Liver (tissue), 9 donors: ENCODE measurements around the gene SIRPD. TPM values are rescaled to one million over a fixed set of nuclear protein-coding genes. Genes with fewer than 3 reads are reported as not detected.

Experiments
- DNase-seq: peaks from one replicate; pipeline ENCODE4 v3.0.0-alpha.2; 2017; ENCODE audit warnings: low spot score
- H3K27ac ChIP-seq, 2 donors: one replicate each; pipeline ENCODE4 v1.7.0; 2013; ENCODE audit warnings: inconsistent platforms in 2 of 2, low read length in 2 of 2, control low read depth in 1 of 2, low read depth in 1 of 2, mild to moderate bottlenecking in 1 of 2
- H3K27me3 ChIP-seq, 4 donors: one replicate each; pipeline versions ENCODE4 v1.6.1 to v1.7.0; 2013; ENCODE audit warnings: low read length in 3 of 4, inconsistent platforms in 1 of 4, mild to moderate bottlenecking in 1 of 4, moderate library complexity in 1 of 4; ENCODE audit not compliant: control insufficient read depth in 4 of 4, insufficient read depth in 4 of 4
- H3K36me3 ChIP-seq, 4 donors: one replicate each; pipeline versions ENCODE4 v1.6.1 to v1.7.0; 2013; ENCODE audit warnings: low read length in 3 of 4, mild to moderate bottlenecking in 3 of 4, low read depth in 1 of 4, moderate library complexity in 1 of 4; ENCODE audit not compliant: control insufficient read depth in 4 of 4, insufficient read depth in 3 of 4
- H3K4me1 ChIP-seq, 4 donors: one replicate each; pipeline versions ENCODE4 v1.6.1 to v1.7.0; 2013; ENCODE audit warnings: low read length in 3 of 4, mild to moderate bottlenecking in 3 of 4, moderate library complexity in 1 of 4; ENCODE audit not compliant: control insufficient read depth in 4 of 4, insufficient read depth in 4 of 4
- H3K4me3 ChIP-seq, 3 donors: one replicate each; pipeline versions ENCODE4 v1.6.1 to v1.7.0; 2013; ENCODE audit warnings: low read length in 3 of 3, control low read depth in 1 of 3, low read depth in 1 of 3, mild to moderate bottlenecking in 1 of 3
- H3K9ac ChIP-seq, 2 donors: one replicate each; pipeline ENCODE4 v1.7.0; 2013; ENCODE audit warnings: low read length in 2 of 2, mild to moderate bottlenecking in 2 of 2, moderate library complexity in 2 of 2, control low read depth in 1 of 2, low read depth in 1 of 2
- H3K9me3 ChIP-seq, 4 donors: one replicate each; pipeline versions ENCODE4 v1.6.1 to v1.7.0; 2013; ENCODE audit warnings: low read length in 3 of 4; ENCODE audit not compliant: control insufficient read depth in 4 of 4
- EGR1 ChIP-seq, 2 donors: IDR thresholded peaks; 2 replicates each; pipeline ENCODE4 v1.6.1; 2016 to 2018; ENCODE audit warnings: antibody characterized with exemption in 2 of 2, low read depth in 2 of 2
- FOXA1 ChIP-seq: IDR thresholded peaks from 2 replicates; pipeline ENCODE4 v1.6.1; 2016; ENCODE audit warnings: antibody characterized with exemption
- FOXA2 ChIP-seq: IDR thresholded peaks from 2 replicates; pipeline ENCODE4 v1.6.1; 2016; ENCODE audit warnings: antibody characterized with exemption
- GABPA ChIP-seq, 2 donors: IDR thresholded peaks in 1 of 2; conservative IDR thresholded peaks in 1 of 2; 2 replicates each; pipeline ENCODE4 v1.6.1; 2016; ENCODE audit warnings: antibody characterized with exemption in 2 of 2, mild to moderate bottlenecking in 1 of 2, moderate library complexity in 1 of 2
- JUND ChIP-seq, 2 donors: IDR thresholded peaks; 2 replicates each; pipeline ENCODE4 v1.6.1; 2016; ENCODE audit warnings: antibody characterized with exemption in 2 of 2
- NR2F2 ChIP-seq: IDR thresholded peaks from 2 replicates; pipeline ENCODE4 v1.6.1; 2016; ENCODE audit warnings: antibody characterized with exemption
- RAD21 ChIP-seq, 2 donors: IDR thresholded peaks; 2 replicates each; pipeline ENCODE4 v1.6.1; 2016; ENCODE audit warnings: antibody characterized with exemption in 2 of 2, mild to moderate bottlenecking in 2 of 2
- RXRA ChIP-seq, 2 donors: IDR thresholded peaks; 2 replicates each; pipeline ENCODE4 v1.6.1; 2017 to 2018; ENCODE audit warnings: antibody characterized with exemption in 2 of 2, mild to moderate bottlenecking in 1 of 2
- SP1 ChIP-seq: IDR thresholded peaks from 2 replicates; pipeline ENCODE4 v1.6.1; 2018; ENCODE audit warnings: antibody characterized with exemption, mild to moderate bottlenecking
- TAF1 ChIP-seq: conservative IDR thresholded peaks from 2 replicates; pipeline ENCODE4 v1.6.1; 2016; ENCODE audit warnings: antibody characterized with exemption, mild to moderate bottlenecking
- YY1 ChIP-seq: IDR thresholded peaks from 2 replicates; pipeline ENCODE4 v1.6.1; 2016; ENCODE audit warnings: antibody characterized with exemption, mild to moderate bottlenecking
- whole genome bisulfite sequencing: extraction: QIAGEN DNeasy Blood & Tissue Kit; methylation state at CpG from one replicate; pipeline ENCODE4 v1.1.7; 2013; 5-methylcytosine and 5-hydroxymethylcytosine counted together
- polyA plus RNA-seq, 2 donors: library from polyadenylated mRNA; stranded (reverse) in 1 of 2; unstranded in 1 of 2; fragments of 200-250 nt in 1 of 2; fragments of >200 nt in 1 of 2; fragmentation: Nextera tagmentation in 1 of 2; extraction: Ambion mirVana in 1 of 2; gene quantifications; one replicate each; pipeline versions ENCODE4 v1.2.1 to v1.2.3, GENCODE V29; 2013 to 2015
- total RNA-seq, 2 donors: library from RNA; depleted of rRNA; stranded (reverse); fragments of >200 nt; gene quantifications; one replicate each; pipeline ENCODE4 v1.2.3, GENCODE V29; 2014
- TF ChIP-seq, protein P1 (sequence below): IDR thresholded peaks from 2 replicates; pipeline ENCODE4 v1.6.1; 2016; ENCODE audit warnings: antibody characterized with exemption
- TF ChIP-seq, protein P2 (sequence below): IDR thresholded peaks from 2 replicates; pipeline ENCODE4 v1.6.1; 2016; ENCODE audit warnings: antibody characterized with exemption
- TF ChIP-seq, protein P3 (sequence below): IDR thresholded peaks from 2 replicates; pipeline ENCODE4 v1.6.1; 2016; ENCODE audit warnings: antibody characterized with exemption
- TF ChIP-seq, protein P4 (sequence below): fragments of 150-350 bp; IDR thresholded peaks from 2 replicates; pipeline ENCODE4 v1.5.1; 2017; ENCODE audit warnings: improper control_type of control experiment, low read depth, low read length; ENCODE audit not compliant: missing input control
- TF ChIP-seq, protein P5 (sequence below): IDR thresholded peaks from 2 replicates; pipeline ENCODE4 v1.6.1; 2016; ENCODE audit warnings: antibody characterized with exemption, mild to moderate bottlenecking
- donor health status: healthy.
- donor health status: healthy.
- donor health status: healthy.
- donor health status: healthy.
- donor health status: healthy.

SIRPD gene
- total and polyA plus RNA-seq, 4 donors = 1.1 TPM; not detected in 3

DNA sequence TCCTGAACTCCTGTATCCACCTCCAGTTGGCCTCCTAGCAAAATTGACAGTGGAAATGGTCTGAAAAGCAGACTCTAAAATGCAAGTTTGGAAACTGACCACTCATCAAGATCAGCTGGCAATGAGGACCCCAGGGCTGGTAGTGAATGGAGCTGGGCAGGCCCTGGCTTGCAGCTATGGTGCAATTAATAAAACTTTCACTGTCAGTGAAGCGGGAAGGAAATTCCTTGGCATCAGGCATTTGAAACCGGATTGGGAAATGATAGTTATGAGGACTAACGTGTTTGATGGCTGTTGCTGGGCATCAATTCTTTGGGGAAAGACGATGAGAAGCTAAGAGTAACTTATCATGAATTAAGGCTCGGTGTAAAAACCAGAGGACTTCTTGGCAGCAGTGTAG, 43.2 kb upstream of the SIRPD start:
- no peak overlapping the region for H3K9ac ChIP-seq
- H3K9me3 ChIP-seq = no peaks in the 10 kb centered on the region
- H3K27ac ChIP-seq = no peak overlapping the region
- no peaks in the 10 kb centered on the region for H3K36me3 ChIP-seq
- TF ChIP-seq, protein P1, sequence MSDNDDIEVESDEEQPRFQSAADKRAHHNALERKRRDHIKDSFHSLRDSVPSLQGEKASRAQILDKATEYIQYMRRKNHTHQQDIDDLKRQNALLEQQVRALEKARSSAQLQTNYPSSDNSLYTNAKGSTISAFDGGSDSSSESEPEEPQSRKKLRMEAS = no peak
- TF ChIP-seq GABPA (IDR thresholded peaks at IDR 0.05 in 1 of 2, conservative IDR thresholded peaks at IDR 0.05 in 1 of 2) (no peak), SP1 (no peak), EGR1 (IDR thresholded peaks at IDR 0.05; ENCODE audit: low read depth in 2 of 2) (no peak), JUND (IDR thresholded peaks at IDR 0.05) (no peak), FOXA2 (no peak), FOXA1 (no peak), YY1 (no peak), RXRA (IDR thresholded peaks at IDR 0.05) (no peak), NR2F2 (no peak), RAD21 (IDR thresholded peaks at IDR 0.05) (no peak), TAF1 (no peak)
- TF ChIP-seq, protein P2, sequence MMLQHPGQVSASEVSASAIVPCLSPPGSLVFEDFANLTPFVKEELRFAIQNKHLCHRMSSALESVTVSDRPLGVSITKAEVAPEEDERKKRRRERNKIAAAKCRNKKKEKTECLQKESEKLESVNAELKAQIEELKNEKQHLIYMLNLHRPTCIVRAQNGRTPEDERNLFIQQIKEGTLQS = no peak
- TF ChIP-seq, protein P3, sequence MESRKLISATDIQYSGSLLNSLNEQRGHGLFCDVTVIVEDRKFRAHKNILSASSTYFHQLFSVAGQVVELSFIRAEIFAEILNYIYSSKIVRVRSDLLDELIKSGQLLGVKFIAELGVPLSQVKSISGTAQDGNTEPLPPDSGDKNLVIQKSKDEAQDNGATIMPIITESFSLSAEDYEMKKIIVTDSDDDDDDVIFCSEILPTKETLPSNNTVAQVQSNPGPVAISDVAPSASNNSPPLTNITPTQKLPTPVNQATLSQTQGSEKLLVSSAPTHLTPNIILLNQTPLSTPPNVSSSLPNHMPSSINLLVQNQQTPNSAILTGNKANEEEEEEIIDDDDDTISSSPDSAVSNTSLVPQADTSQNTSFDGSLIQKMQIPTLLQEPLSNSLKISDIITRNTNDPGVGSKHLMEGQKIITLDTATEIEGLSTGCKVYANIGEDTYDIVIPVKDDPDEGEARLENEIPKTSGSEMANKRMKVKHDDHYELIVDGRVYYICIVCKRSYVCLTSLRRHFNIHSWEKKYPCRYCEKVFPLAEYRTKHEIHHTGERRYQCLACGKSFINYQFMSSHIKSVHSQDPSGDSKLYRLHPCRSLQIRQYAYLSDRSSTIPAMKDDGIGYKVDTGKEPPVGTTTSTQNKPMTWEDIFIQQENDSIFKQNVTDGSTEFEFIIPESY = no peak
- TF ChIP-seq, protein P4, sequence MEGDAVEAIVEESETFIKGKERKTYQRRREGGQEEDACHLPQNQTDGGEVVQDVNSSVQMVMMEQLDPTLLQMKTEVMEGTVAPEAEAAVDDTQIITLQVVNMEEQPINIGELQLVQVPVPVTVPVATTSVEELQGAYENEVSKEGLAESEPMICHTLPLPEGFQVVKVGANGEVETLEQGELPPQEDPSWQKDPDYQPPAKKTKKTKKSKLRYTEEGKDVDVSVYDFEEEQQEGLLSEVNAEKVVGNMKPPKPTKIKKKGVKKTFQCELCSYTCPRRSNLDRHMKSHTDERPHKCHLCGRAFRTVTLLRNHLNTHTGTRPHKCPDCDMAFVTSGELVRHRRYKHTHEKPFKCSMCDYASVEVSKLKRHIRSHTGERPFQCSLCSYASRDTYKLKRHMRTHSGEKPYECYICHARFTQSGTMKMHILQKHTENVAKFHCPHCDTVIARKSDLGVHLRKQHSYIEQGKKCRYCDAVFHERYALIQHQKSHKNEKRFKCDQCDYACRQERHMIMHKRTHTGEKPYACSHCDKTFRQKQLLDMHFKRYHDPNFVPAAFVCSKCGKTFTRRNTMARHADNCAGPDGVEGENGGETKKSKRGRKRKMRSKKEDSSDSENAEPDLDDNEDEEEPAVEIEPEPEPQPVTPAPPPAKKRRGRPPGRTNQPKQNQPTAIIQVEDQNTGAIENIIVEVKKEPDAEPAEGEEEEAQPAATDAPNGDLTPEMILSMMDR = no peak
- TF ChIP-seq, protein P5, sequence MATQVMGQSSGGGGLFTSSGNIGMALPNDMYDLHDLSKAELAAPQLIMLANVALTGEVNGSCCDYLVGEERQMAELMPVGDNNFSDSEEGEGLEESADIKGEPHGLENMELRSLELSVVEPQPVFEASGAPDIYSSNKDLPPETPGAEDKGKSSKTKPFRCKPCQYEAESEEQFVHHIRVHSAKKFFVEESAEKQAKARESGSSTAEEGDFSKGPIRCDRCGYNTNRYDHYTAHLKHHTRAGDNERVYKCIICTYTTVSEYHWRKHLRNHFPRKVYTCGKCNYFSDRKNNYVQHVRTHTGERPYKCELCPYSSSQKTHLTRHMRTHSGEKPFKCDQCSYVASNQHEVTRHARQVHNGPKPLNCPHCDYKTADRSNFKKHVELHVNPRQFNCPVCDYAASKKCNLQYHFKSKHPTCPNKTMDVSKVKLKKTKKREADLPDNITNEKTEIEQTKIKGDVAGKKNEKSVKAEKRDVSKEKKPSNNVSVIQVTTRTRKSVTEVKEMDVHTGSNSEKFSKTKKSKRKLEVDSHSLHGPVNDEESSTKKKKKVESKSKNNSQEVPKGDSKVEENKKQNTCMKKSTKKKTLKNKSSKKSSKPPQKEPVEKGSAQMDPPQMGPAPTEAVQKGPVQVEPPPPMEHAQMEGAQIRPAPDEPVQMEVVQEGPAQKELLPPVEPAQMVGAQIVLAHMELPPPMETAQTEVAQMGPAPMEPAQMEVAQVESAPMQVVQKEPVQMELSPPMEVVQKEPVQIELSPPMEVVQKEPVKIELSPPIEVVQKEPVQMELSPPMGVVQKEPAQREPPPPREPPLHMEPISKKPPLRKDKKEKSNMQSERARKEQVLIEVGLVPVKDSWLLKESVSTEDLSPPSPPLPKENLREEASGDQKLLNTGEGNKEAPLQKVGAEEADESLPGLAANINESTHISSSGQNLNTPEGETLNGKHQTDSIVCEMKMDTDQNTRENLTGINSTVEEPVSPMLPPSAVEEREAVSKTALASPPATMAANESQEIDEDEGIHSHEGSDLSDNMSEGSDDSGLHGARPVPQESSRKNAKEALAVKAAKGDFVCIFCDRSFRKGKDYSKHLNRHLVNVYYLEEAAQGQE = no peak
- no peak for DNase-seq
- no peaks in the 10 kb centered on the region for H3K27me3 ChIP-seq
- no peak overlapping the region for H3K4me3 ChIP-seq
- 89% methylated on average over 3 of the region's 5 CpGs for WGBS
- H3K4me1 ChIP-seq = no peaks in the 10 kb centered on the region

DNA sequence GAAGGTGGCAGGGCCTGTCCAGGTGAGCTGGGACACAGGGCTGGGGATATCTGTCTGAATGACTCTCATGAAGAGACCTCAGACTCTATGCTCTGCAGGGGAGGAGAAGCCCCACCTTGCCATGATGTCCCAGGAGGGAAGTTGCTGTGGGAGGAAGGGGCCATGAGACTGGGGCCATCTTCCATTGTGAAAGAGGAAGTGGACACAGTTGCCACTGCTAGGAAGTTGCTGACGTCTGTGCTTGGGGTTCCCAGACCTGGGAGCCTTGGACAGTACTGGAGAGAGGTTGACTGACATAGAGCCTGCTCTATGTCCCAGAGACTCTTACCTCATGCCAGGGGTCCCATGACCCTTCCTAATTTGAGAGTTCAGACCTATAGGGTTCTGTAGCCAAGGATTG, 37.8 kb upstream of the SIRPD start:
- no peak for DNase-seq
- H3K36me3 ChIP-seq = no peaks in the 10 kb centered on the region
- no peaks in the 10 kb centered on the region for H3K9me3 ChIP-seq
- H3K4me3 ChIP-seq = no peak overlapping the region
- H3K4me1 ChIP-seq = no peaks in the 10 kb centered on the region
- H3K9ac ChIP-seq = no peak overlapping the region
- no peaks in the 10 kb centered on the region for H3K27me3 ChIP-seq
- H3K27ac ChIP-seq = no peak overlapping the region
- TF ChIP-seq FOXA1 (no peak), EGR1 (IDR thresholded peaks at IDR 0.05; ENCODE audit: low read depth in 2 of 2) (no peak), FOXA2 (no peak)
- WGBS = no CpG with 5 or more reads among the region's 1 CpG
